NCI-H82 treated with DMSO at 0.1 percent for 48 hours (cell line): Measurements from ENCODE around the gene SAMD4B.
"Not testable (repeated sequence)": the region's sequence is repeated elsewhere in the genome, so short reads cannot be mapped to it uniquely, and the experiment has no call there.

Experiments used
- DNase-seq: peaks from one replicate; lab custom pipeline; 2025; ENCODE audit not compliant: unreplicated experiment; lab: John Stamatoyannopoulos, UW

The SAMD4B gene

GRCh38 chr19:39333507-39333906 is 8.7 kb upstream of the SAMD4B start:
- DNase-seq = no peak

GRCh38 chr19:39334444-39334976 is 7.7 kb upstream of the SAMD4B start:
- no peak for DNase-seq

DNA sequence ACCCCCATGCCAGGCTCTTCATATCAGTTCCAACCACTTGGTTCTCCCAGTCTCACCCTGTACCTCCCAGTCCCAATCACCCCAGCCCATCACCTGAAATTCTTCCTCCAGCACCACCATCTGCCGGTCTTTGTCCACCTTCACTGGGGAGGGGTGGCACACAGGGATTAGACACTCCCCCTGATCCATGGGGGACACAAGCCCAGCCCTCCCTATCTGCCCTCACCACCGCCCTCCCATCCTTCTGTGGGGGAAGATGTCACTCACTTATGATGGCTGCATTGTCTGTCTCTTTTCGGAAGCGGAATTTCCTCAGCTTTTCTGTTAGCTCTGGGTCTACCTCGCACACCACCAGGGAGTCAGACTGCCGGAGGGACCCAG is 7.1 kb upstream of the SAMD4B start:
- no peak for DNase-seq

GRCh38 chr19:39336483-39336882 is 5.7 kb upstream of the SAMD4B start:
- DNase-seq = no peak

DNA sequence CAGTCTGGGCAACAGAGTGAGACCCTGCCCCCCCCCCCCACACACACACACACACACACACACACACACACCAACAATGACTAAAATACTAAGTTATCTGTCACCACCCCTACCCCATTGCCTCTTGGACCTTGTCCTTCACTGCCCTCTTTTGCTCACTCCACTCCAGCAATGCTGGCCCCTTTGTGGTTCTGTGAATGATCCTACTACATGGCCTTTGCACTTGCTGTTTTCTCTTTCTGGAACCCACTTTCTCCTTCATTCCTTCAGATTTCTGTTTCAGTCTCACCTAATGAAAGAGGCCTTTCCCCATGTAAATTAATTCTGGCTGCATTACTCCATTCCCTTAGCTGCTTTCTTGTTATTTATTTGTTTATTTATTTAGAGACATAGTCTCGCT is 2.5 kb upstream of the SAMD4B start:
- DNase-seq = no peak

GRCh38 chr19:39340156-39340555 is 2.1 kb upstream of the SAMD4B start:
- DNase-seq = not testable (repeated sequence)

GRCh38 chr19:39341129-39341718 is 997 bp upstream of the SAMD4B start:
- DNase-seq = no peak

DNA sequence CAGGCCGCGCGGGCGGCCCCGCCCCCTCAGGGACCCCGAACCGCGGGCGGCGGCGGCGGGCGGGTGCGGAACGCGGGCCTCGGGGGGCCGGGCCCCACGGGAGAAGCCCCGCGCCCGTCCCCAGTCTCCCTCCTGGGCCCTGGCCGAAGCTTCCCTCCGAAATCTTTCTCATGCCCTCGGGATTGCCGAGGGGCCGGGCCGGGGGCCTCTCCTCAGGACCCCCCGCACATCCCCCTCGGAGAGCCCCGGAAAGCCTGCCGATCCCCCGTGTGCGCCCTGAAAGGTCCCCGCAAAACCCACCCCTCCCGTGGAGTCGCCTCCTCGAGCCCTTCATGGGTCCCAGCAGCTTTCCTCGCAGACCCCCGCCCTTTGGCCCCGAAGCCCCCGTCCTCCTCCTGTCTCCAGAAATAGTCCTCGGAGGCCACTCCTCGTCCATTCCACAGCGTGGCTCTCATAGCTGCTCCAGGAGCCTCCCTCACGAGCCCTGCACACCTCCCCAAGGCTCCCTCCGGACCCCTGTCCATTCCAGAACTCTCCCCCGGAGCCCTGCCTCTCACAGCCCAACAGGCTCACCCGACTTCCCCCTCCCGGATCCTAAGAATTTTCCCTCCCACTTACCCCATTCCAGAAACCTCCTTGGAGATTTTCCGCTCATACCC is 555 bp downstream of the SAMD4B start:
- DNase-seq = no peak

DNA sequence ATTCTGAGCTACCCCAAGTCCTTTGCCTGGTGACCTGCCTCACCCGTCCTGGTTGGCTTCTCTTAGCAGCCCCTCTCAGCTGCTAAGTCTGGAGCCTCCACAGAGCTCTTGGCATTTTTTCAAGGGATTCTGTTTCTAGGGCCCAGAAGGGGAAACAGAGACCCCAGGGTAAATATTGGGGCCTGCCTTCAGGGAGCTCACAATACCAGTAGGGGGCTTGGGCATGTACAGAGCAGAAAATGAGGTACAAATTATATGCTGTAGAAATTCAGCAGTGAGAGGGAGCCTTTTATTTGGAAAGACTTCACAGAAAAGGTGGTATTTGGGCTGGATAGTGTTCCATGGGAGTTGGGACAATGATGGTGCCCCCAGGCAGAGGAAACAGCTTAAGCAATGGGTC is 3.7 kb downstream of the SAMD4B start:
- no peak for DNase-seq

DNA sequence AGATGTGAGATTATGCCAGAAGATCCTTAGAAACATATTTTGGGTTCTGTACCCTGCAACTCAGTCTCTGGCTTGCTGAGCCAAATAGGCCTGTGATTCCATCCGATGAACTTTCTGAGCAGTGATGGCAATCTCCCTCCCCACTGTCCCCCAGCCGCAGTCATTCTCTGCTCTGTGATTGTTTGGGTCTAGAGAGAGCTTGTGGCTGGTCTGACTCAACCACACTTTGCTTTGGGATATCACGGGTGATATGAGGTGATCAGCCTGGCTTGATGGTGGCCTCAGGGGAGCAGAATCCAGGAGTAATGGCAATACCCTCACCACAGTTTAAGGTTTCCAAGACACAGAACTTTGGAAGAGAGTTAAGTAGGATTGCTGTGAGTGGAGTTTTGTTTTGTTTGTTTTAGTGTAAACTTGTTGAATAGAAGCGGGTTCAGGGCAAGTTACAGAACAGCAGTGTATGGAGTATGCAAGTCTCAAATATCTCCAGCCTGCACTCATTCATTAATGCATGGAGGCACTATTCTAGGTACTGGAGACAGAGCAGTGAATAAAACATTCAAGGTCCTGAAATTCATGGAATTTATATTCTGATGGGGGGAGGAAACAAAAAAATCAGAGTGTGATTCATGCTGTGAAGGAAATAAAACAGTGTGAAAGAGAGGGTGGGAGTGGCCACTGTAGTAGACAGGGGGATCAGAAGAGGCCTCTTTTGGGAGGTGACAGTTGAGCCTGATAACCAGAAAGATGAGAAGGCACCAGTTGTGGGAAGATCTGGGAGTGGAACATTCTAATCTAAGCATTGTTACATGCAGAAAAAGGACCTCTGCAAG is 5.3 kb downstream of the SAMD4B start:
- no peak for DNase-seq

GRCh38 chr19:39349326-39349725 is 7.1 kb downstream of the SAMD4B start:
- no peak for DNase-seq

- no peak for DNase-seq
These were observed 7.9 kb downstream of the SAMD4B start for GRCh38 chr19:39350156-39350555.

DNA sequence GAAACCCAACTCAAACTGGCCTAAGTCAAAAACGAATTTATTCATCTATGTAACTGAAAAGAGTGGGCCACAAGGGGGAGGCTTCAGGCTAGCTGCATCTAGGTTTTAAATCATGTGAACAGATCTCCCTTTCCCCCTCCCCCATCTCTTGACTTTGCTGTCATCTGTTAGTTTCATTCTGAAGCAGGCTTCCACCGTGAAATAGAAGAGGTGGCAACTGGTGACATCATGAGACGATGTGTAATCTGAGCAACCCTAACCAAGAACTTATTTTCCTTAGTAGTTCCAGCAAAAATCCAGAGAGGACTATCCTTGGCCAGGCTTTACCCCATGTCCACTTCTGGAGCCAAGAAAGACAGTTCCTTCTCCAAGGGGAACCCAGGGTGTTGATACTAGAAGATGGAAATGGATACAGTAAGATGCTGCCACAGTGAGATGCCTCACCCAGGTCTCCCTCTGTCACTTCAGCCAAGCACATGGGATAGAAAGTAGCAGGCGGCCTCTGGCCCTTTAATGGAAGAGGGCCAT is 9.4 kb downstream of the SAMD4B start:
- DNase-seq = no peak

DNA sequence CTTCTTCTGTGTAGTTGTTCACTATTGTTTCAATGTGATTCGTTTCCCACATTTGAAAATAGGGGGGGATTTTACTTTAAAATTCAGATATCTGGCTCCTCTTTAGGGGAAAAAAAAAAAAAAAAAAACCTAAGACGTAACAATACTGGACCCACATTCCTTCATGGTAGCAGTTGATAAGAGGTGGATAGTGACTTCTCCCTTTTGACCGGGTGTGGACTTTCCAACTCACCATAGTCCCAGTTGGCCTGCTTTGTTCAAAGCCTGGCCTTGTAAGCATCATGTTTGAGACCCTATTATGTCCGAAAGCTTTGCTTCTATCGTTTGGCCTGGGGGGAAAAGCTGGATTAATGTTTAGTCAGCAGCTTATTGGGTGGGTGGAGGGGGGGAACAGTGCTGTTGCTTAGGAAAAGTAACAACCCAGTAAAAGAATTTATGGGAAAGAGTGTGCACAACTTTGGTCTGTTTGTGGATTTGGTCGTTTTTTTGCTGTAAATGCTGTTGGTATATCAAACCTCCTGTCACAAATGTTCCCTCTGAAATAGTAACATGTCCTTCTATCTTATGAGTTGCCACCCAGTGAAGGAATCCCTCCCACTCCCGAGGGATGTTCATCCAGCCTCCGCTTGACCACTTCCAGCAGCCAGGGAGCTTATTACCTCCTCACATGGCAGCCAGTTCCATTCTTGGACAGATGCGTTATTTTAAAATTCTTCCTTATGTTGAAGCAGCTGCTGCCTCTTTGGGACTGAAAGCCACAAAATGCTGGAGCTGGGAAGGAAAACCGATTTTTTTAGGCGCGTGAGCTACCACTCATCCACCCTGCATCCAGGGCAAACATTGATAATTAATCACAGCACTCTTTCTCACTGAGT is 10.4 kb downstream of the SAMD4B start:
- DNase-seq = no peak

DNA sequence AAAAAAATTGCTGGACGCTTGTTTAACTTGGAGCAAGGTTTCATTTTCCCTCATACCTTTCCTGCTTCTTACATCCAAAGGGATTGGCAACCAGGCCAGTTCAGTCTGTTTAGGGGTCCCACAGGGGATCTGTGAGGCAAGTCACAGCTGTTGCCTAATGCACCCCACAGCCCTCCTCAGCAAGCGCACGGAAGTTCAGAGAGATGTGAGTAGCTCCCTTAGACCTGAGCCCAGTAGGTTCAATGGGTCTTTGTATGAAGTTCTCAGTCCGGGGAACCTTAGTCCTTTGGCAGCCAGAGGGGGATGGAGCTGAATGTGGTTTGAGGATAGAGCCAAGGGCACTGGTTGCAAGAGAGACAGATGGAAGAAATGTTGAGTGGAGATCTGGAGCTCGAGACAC is 13.0 kb downstream of the SAMD4B start:
- no peak for DNase-seq

DNA sequence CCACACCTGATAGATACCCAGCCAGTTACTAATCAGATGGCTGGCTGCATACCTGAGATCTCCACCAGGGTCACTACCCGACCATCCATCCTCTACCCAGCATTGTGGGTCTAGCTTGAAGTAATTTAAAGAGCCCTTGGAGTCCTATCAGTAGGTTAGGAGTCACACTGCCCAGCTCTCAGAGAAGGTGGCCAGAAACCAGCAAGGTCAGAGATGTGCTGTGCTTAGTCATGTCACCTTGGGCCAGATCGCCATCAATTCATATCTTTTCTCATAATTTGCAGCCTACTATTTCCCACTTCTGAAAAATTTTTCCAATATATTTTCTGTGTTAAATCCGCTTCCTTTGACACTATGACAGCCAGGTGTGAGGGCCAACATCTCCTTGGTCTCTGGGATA is 13.9 kb downstream of the SAMD4B start:
- DNase-seq = no peak

- no peak for DNase-seq
These were observed 14.4 kb downstream of the SAMD4B start for GRCh38 chr19:39356647-39357046.

DNA sequence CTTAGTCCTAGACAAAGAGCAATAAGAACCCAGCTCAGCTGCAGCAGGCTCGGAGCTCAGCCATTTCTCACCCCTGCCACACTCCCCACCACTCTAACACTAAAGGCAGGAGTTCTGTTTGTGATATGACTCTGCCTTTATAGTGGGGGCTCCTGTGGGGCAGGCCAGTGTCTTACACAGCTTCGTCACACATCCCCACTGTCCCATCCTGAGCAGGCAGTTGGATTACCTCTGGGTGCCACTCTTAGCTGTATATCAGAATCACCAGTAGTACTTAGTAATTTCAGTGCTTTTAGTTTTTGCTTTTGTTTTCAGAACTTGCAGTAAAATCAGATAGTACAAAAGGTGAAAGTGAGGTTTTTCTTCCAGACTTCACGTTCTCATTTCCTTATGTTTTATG is 16.8 kb downstream of the SAMD4B start:
- DNase-seq = no peak

GRCh38 chr19:39360599-39360998 is 18.4 kb downstream of the SAMD4B start:
- DNase-seq = no peak

DNA sequence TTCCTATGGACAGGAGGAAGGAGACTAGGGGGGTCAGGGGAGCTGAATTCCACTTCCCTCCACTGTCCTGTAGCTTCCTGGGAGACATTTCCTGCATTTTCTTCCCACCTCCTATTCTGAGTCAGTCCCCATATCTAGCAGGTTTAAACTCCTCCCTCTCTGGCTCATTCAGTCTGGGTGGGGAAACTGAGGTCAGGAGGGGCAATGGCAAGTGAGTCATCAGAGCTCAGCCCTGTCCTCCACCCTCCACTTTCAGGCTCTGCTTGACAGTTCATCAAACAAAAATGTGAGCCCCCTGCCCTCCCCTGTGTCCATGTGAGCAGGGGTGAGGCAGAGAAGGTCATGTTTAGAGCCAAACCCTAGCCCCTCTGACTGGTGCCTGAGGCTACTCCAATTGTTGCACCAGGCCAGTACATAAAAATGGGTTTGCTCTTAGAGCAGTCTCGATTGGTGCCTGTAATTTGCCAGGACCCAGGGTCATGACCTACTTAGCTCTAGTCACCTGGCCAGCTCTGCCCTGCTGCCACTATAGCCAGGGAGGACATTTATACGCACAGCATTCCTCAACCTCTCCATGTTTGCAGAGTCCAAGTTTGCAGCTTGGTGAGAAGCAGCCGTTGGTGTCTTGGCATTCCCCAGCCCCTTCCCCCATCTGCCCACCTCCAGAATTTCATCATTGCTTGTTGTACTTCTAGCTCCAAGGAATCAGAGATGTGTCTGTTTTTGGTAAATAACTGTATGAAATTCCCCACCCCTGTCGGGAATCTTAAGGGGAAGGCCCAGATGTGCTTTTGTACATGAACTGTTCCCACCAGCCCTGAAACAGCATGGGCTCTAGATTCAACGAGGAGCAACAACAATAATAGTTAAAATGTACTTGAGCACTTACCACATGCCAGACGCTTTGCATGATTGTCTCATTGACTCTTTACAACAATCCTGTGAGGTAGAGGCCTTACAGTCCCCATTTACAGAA is 20.7 kb downstream of the SAMD4B start:
- DNase-seq = no peak
